NCI-H2196 (cell line): Measurements from ENCODE around the gene LIN37.
A peak's percentile ranks its signal among the peaks of the same experiment; 100 is the strongest.
"Not testable (repeated sequence)": the region's sequence is repeated elsewhere in the genome, so short reads cannot be mapped to it uniquely, and the experiment has no call there.

Source experiments
- DNase-seq: peaks from one replicate; lab custom pipeline; 2025; ENCODE audit not compliant: unreplicated experiment; lab: John Stamatoyannopoulos, UW

LIN37 gene

DNA sequence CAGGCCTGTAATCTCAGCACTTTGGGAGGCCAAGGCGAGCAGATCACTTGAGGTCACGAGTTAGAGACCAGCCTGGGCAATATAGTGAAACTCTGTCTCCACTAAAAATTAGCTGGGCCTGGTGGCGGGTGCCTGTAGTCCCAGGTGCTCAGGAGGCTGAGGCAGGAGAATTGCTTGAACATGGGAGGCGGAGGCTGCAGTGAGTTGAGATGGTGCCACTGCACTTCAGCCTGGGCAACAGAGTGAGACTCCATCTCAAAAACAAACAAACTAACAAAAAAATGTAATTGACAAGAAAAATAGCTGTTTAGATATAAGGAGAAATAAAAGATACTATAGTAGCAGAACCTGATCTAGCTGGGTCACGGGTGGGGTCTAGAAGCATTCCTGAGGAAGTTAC, 24.0 kb downstream of the LIN37 start:
- not testable (repeated sequence) for DNase-seq

DNA sequence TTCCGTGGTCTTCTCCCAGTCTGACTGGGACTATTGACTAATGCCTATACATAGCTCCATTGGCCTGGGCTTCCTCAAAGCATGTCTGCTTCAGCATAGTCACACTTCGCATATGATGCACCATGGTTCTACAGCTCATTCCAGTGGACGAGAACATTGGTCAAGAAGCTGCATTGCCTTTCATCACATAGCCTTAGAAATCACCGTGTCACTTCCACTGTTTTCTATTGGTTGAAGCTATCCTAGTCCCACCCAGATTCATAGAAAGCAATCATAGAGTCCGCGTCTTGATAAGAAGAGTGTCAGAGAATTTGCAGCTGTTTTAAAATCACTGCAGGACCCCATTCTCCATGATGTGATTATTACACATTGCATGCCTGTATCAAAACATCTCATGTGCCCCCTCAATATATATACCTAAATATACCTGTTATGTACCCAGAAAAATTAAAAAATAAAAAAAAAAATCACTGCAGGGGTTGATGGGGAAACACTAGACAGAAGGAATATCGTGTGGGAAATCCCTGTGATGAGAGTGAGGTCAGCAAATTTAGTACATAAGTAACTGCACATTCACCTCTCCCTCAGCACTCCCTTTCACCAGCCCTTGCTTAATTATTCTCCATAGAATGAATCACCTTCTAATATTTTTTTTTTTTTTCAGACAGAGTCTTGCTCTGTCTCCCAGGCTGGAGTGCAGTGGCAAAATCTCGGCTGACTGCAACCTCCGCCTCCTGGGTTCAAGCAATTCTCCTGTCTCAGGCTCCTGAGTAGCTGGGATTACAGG, 24.8 kb downstream of the LIN37 start:
- DNase-seq = no peak

DNA sequence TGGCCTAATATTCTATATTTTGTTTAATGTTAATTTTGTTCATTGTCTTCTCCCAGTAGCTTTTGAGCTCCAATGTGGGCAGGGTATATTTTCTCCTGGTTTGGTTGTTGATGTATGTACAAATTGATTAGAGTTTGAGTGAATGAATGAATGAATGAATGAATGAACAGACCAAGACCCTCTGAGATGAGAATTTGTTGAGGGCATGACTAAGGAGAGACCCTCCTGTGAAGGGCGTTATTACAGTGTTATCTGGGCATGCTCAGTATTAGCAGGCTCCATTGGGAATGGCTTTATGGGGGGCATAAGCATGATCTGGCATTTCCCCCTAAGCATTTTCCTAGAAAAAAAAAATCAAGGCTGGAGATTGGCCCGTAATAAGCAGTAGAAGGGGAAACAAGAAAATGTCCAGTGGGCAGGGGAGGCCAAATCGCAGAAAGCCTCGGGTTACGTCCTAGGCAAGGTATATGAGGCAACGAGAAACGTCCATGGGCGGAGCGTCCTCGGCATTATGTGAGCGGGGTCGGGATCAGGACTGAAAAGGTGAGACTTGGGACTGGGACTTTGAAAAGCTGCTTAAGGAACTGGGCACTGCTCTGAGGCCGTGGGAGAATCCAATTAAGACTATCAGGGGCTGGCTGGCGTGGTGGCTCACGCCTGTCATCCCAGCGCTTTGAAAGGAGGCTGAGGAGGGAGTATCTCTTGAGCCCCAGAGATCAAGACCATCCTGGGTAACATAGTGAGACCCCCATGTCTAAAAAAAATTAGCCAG, 26.1 kb downstream of the LIN37 start:
- no peak for DNase-seq

DNA sequence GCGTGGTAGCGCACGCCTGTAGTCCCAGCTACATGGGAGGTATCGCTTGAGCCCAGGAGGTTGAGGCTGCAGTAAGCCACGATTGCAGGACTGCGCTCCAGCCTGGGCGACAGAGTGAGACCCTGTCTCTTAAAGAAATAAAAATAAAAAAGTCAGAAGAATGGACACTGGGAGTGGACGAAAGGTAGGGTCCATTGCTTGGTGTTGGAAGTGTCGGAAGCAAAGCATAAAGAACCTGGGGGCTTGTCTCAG, 26.6 kb downstream of the LIN37 start:
- DNase-seq = no peak

DNA sequence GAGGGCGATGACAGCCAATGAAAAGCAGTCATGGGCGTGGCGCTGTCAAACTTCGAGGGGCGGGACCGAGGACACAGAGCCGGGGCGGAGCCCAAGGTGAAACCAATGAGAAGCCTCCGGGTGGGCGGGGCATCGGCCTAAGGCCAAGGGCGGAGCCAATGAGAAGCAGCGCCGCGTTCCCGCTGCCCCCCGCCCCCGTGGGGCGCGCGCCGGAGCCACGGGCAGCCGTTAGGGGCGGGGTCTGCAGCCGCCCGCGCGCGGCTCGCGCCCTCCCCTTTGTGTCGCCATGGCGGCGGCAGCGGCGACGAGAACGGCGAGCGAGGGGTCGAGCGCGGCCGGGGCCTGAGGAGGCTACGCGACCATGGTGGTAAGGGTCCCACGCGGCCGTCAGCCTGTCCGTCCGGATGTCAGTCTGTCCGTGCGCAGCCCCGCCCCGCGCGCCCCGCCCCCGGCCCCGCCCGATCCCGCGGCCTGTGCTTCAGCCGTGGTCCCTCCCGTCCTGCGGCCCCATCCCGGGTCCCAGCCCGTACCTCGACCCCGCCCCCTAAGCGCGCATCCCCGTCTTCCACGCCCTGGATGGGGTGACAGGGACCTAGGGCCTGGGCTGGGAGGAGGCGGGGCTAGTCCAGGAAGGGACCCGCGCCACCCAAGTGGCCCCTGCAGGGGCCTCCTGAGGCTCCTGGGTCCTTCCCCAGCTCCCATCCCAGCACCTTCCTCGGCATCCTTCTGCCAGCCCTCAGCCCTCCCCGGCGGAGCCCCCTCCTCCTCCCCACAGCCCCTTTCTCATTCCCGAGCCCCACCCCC, 27.1 kb downstream of the LIN37 start, which contains the start of gene ARHGAP33:
ARHGAP33 (plus strand) TSS at position 267 of the 804 bp plus-strand sequence; CDS start at position 362, 95 bp downstream.
- peak; percentile 99 for DNase-seq

DNA sequence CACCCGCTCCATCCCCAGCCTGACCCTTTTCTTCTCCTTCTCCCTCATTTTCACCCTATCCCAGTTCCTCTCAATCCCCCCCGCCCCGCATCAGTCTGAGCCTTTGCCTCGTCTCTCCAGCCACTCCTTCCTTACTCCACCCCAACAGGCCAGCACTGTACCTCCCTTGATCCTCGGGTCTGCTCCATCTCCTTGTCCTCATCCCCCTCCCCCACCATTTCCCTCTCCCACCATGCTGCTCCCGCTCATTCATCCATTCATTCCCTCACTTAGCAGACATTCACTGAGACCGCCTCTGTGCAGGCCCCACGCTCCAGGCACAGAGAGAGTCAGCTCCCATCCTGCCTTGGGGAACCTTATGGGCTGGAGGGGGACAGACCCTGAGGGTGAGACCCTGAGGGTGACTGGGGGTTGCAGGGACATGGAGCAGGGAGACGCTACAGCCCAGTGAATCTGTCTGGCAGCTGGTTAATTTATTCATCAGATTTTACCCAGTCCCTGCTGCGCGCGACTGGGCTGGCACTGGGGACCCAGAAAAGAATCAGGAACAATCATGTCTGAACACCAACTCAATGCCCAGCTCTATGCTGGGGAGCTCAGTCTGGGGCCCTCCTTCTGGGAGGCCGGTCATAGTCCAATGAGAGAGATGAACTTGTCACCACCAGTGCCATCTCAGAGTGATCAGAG, 27.9 kb downstream of the LIN37 start:
- DNase-seq = no peak

DNA sequence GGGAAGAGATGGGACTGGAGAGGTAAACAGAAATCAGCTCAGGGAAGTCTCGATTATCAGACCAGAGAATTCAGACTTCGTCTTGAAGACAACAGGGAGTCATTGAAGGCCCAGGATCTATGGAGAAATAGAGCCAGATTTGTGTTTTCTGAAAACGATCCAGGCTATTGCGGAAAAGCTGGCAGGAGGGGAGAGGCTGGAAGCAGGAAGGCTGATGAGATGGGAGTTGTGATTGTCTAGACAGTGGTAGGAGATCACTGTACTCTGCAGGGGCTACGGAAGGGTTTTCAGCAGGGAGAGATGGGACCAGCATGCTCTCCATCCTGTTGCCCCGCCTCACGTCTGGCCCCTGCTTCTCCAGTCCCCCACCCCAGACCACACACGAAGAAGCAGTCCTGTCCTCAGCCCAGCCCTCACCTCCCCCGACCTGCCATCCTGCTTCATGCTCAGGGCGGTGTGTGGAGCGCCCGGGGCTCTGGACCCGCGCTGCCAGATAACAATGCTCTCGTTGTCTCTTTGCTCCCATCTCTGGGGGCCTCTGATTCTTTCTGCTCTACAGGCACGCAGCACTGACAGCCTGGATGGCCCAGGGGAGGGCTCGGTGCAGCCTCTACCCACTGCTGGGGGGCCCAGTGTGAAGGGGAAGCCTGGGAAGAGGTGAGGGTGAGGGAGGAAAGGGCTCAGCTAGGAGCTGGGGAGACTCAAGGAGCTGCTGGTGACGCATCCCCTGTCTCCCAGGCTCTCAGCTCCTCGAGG, 28.9 kb downstream of the LIN37 start:
- no peak for DNase-seq

DNA sequence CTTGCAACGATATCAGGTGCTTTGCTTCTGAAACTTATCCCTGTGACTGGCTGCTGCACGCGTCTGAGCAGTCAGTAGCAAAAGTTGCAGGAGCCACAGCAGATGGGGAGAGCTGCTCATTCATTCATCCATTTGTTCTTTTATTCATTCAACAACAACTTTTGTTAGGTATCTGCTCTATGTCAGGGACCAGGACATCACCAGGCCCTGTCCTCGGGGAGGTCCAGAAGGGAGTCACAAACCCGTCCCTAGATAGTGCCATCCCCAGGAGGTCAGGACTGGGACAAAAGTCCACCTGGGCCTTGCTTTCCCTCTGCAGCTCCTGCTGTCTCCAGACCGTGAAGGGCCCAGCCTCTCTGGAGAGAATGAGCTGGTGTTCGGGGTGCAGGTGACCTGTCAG, 29.6 kb downstream of the LIN37 start:
- no peak for DNase-seq

DNA sequence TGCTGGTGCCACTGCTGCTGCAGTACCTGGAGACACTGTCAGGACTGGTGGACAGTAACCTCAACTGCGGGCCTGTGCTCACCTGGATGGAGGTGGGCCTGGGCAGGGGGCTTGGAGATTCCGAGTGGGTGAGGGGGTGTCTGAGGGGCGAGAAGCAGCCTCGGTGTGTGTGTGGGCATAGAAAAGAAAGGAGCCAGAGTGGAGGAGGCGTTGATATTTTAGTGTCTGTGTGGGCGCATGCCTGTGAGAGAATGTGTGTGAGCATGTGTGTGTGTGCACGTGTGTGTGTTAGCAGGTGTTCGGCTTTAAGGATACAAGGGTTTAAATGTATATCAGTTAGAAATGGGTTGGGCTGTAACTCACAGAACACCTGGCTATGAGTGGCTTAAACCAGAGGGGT, 30.7 kb downstream of the LIN37 start:
- DNase-seq = no peak

DNA sequence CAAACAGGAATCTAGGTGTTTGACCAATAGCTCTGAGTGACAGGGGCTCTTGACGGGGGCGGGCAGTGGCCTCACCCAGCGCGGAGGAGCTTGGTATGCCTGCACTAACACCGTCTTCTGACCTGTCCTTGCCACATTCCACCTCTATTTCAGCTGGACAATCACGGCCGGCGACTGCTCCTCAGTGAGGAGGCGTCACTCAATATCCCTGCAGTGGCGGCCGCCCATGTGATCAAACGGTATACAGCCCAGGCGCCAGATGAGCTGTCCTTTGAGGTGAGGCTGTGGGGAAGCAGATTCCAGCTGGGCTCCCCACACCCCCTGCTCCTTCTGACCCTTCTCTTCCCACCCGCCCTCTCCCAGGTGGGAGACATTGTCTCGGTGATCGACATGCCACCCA, 31.7 kb downstream of the LIN37 start:
- DNase-seq = no peak

DNA sequence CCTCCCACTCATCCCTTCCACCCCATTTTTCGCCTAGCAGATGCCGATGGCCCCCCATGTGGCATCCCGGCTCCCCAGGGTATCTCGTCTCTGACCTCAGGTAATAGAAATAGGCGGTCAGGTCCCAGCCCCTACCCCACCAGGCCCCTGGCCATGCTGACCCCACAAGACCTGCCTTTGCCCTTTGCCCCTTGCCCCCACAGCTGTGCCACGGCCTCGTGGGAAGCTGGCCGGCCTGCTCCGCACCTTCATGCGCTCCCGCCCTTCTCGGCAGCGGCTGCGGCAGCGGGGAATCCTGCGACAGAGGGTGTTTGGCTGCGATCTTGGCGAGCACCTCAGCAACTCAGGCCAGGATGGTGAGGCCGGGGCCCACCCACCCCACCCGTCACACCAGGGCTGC, 32.3 kb downstream of the LIN37 start:
- no peak for DNase-seq

DNA sequence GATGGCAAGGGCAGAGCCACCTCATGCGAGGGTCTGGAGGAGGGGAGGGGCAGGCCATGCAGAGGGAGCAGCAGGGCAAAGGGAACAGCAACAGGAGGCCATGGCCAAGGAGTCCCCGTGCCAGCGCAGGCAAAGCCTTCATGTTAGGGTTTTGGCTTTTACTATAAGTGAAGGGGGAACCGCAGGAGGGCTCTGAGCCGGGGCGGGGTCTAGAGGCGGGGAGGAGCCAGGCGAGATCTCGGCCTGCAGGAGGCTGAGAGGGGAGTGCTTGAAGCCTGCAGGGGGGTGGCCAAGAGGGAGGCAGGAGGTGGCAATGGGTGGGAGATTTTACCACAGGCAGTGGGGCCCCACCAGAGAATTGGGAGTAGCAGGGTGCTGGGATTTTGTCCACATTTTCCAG, 33.3 kb downstream of the LIN37 start:
- DNase-seq = no peak

DNA sequence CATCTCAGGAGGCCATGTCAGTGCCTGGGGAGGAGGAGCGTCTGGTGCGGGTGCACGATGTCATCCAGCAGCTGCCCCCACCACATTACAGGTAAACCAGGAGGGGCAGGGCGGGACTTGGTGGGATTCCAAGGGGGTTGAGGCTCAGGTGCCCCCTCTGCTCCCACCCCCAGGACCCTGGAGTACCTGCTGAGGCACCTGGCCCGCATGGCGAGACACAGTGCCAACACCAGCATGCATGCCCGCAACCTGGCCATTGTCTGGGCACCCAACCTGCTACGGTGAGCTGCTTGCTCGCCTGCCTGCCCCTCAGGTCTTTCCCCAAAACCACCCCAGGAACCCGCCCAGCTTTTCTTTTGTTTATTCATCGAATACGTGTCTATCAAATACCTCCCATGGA, 34.2 kb downstream of the LIN37 start:
- DNase-seq = no peak

DNA sequence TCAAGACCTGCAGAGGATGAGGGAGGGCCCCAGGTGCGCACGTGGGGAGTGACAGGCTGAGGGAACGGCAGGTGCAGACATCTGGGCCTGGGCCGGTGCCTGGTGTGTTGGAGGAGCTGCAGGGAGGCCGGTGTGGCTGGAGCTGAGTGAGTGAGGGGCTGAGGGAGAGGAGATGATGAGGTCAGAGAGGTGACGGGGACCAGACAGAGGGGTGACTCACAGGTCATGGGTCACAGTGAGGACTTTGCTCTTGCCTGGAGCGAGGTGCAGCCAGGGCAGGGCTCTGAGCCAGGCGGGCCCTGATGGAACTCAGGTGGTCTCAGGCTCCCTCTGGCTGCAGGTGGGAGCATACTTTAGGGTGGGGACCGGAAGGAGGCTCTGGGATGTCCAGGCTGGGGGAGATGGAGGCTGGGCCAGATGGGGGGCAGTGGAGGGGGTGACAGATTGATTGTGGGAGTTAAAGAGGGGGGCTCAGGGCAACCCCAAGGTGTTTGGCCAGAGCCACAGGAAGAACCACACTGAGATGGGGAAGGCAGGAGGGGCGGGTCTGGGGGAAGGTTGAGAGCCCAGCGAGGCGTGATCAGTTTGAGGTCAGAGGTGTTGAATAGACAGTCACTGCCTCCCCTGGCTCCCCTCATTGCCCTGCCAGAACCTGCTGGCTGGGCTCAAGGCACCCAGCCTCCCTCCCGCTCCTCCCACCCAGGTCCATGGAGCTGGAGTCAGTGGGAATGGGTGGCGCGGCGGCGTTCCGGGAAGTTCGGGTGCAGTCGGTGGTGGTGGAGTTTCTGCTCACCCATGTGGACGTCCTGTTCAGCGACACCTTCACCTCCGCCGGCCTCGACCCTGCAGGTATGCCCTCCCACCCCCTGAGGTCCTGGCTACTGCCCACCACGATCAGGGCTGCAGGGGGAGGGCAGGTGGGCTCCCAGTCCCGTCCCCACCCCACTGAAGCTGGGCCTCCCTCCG, 35.4 kb downstream of the LIN37 start:
- DNase-seq = no peak

DNA sequence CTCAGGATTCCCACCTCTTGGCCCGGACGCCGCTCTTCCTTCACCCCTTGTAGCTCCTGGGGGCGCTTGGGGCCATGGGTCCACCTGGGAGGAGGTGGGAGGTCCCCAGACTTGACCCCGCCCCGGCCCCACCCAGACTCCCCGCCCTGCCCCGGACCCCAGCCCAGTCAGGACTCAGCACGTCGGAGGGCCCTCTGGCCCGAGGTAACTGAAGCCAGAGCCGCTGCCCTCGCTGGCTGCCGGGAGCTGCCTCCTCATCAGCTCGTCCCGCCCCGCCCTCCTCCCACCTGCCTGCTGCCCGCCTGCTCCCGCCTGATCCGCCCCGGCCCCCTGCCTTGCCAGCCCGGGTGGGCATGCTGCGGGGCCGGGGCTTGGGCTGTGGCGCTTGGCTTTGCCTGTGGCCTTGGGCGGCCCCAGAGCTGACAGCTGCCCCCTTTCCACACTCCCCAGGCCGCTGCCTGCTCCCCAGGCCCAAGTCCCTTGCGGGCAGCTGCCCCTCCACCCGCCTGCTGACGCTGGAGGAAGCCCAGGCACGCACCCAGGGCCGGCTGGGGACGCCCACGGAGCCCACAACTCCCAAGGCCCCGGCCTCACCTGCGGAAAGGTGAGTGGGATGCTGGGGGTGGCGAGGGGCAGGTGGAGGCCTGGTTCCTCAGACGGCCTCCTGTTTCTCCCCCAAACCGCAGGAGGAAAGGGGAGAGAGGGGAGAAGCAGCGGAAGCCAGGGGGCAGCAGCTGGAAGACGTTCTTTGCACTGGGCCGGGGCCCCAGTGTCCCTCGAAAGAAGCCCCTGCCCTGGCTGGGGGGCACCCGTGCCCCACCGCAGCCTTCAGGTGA, 36.3 kb downstream of the LIN37 start:
- no peak for DNase-seq

DNA sequence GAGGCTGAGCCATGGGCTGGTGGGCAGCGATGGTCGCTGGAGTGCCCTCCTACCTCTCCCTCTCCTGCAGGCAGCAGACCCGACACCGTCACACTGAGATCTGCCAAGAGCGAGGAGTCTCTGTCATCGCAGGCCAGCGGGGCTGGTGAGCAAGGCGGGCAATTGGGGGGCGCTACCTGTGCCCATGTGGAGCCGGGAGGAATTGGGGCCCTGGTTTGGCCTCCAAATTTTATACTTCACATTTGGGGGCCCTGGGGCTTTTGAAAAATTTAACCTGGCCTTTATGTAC, 36.9 kb downstream of the LIN37 start:
- DNase-seq = no peak

DNA sequence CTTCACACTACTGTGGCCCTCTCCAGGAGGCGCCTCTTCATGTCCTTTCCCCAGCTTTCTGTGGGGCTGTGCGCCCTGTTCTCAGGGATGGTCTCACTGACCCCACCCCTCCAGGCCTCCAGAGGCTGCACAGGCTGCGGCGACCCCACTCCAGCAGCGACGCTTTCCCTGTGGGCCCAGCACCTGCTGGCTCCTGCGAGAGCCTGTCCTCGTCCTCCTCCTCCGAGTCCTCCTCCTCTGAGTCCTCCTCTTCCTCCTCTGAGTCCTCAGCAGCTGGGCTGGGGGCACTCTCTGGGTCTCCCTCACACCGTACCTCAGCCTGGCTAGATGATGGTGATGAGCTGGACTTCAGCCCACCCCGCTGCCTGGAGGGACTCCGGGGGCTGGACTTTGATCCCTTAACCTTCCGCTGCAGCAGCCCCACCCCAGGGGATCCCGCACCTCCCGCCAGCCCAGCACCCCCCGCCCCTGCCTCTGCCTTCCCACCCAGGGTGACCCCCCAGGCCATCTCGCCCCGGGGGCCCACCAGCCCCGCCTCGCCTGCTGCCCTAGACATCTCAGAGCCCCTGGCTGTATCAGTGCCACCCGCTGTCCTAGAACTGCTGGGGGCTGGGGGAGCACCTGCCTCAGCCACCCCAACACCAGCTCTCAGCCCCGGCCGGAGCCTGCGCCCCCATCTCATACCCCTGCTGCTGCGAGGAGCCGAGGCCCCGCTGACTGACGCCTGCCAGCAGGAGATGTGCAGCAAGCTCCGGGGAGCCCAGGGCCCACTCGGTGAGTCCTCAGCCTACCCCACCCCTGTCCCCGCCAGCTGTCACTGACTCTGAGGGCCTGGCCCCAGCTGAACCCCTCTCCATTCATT, 38.2 kb downstream of the LIN37 start:
- no peak for DNase-seq
